GM21576 (cell line): Measurements from ENCODE around the gene SFXN5.

Experiments used
- ATAC-seq: cut with Tn5 transposase; IDR thresholded peaks from one replicate; pipeline ENCODE4 v1.9.1; 2021; ENCODE audit warnings: mild to moderate bottlenecking, moderate library complexity; ENCODE audit not compliant: unreplicated experiment

SFXN5 gene

DNA sequence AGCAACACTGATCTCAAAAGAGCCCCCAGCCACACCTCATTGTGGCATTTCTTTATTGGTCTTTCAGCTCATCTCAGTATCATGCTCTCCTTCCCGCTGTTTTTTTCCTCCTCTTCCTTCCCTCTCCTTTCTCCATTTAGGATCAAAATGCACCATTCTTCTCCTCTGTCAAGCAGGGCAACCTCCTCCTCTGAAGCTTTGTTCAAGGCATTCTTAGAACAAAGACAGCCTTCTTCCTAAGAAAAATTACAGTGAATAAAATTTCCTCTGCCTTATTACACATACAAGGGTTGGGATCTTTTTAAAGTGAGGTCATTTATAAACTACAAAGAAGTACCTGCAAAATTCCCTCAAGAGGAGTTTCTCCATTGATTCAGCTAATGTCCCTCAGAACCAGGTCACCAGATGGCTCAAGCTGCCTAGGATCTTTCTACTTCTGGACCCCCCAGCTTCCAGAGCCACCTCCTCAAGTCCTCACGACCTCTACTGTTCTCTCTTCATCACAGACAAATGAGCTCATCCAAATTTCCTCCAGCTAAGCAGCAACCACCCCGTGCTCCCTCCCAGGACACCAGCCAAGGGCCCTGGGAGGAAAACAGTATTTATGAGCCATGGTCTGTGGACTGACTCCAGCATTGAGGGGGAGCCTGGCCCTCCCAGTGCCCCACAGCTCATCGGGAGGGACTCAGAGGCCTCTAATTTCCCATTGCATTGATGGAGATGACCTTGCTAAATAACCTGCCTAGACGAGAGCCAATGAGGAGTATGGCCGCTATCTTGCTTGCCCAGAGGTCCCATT is 18.0 kb downstream of the SFXN5 start:
- ATAC-seq, result no peak

DNA sequence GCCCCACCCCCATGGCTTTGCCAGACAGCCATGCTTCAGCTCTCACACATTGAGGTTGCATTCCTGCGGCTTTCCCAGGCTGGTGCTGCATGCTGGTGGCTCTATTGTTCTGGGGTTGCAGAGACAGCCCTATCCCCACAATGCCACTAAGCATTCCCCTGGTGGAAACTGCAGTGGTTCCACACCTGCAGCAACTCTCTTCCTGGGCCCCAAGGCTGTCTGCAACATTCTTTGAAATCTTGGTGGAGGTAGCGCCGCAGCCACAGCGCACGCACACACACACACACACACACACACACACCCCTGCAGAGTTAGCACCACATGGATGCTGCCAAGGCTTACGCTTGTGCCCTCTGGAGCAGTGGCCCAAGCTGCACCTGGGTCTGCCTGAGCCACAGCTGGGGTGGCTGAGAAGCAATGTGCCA is 21.4 kb downstream of the SFXN5 start:
- no peak for ATAC-seq

DNA sequence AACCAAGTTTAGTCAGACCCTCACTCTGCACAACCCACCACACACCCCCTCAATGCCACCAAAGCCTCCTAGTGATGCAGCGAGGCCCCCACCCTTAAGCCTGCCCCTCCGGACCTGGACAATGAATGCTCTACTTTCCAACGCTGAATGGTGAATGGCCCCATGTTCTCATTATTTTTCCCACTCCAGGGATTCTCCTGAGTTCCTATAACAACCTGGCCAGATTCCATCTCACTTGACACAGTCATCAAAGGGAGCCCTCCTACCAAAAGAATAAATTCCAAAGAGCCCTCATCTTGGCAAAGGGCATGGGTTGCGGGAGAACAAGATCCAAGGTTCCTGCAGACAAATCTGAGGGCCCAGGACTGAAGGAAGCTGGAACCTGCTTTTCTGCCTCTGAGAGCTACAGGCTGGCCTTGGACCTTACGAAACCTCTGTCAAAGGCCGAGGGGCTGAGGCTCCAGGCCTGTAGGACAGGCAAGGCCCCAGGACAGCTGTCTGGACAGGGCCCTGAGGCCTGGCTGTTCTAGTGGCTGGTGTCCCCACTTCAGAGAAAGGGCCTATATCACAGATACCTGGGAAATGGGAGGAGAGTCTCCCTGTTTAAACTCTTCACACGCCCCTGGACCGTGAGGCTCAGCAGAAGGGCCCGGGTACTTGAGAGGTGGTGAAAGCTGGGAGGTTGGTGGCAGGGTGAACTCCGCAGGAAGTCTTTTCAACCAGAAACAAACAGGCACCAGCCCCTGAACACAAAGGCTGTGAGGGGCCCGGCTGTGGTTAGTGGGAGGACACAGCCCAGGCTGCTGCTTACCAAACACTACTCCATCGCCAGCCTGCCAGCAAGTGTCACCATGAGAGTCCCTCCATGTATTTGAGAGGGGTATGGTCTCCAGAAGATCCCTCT is 27.3 kb downstream of the SFXN5 start:
- no peak for ATAC-seq

DNA sequence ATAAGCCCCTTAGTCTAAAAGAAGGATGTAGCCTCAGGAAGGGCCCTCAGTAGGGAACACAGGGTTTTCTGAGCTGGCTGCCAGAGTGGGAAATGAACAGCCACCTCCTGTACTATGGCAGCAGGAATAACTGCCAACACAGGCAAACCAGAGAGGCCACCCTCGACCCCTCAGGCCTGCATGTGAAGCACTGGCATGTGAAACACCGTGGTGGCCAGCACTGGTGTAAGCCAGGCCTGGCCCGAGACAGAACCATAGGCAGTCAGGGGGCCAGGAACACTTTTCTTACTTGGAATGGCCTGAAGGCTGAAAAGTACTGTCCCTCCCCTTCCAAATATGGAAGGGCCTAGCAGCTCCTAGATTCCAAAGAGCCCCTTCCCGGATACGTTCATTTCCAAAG is 28.2 kb downstream of the SFXN5 start:
- no peak for ATAC-seq

DNA sequence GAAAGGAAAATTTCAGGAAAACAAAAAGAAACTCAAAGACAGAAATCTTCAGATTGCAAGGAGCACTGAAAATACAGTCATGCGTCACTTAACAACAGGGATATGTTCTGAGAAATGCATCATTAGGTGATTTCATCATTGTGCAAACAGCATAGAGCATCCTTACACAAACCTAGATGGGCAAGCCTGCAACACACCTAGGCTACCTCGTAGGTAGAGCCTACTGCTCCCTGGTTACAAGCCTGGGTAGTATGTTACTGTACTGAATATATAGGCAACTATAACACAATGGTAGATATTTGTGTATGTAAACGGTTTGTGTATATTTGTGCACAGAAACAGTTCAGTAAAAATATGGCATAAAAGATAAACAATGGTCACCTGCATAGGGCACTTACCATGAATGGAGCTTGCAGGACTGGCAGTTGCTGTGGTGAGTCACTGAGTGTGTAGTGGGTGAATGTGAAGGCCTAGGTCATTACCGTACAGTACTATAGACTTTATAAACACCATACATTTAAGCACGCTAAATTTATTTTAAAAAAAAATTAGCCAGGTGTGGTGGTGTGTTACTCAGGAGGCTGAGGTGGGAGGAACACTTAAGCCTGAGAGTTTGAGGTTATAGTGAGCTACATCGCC is 33.4 kb downstream of the SFXN5 start:
- ATAC-seq, result no peak

DNA sequence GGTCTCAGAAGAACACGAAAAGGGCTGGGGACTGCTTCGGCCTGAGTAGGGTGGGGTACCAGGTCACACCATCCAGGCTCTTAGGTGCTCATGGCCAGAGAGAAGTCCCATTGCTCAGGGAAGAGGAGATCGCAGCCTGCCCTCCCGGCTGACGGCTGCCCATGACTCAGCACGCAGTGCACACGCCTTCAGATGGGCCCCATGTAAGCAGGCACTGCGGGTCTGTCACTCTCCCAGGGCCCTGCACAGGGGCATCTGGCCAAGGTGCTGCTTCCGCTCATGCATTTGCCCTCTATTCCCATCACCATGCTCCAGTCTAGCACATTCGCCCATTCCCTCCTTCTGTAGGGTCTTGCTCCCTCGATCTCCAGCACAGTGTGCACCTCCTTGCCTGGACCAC is 34.7 kb downstream of the SFXN5 start:
- no peak for ATAC-seq

DNA sequence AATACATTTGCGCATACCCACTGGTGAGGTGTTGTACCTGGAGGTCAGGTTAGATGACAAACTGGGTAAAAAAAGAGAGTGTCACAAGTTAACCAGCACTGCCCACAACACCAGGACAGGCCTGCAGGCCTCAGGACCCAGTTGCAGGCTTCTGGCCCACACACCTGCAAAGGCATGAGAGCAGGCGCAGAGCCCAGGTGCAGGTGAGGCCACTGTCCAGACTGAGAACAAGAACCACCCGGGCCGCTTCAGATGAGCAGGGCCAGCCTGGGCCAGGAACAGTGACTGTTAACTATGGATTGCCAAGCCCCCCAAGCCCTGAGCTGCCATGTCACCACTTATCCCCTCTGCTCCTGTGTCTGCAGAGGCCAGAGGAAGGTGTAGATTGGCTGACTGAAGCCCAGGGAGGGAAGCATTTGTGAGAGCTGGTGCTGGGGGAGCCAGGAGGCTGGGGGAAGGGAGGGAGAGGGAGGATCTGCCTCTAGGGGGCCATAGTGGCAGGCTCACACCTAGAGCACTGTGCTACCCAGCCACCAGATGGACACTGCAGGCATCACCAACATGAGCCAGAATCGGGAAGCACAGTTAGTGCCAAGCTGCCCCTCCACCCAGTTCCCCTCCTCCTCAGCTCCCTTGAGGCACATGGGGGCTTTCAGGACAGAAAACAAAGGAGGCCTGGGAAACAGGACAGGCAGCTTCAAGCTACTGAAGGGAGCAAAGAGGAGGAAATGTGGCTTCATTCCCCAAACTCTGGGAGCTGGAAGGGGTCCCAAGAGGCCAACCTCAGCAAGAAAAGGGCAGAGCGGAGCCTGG is 35.4 kb downstream of the SFXN5 start:
- ATAC-seq, result no peak

DNA sequence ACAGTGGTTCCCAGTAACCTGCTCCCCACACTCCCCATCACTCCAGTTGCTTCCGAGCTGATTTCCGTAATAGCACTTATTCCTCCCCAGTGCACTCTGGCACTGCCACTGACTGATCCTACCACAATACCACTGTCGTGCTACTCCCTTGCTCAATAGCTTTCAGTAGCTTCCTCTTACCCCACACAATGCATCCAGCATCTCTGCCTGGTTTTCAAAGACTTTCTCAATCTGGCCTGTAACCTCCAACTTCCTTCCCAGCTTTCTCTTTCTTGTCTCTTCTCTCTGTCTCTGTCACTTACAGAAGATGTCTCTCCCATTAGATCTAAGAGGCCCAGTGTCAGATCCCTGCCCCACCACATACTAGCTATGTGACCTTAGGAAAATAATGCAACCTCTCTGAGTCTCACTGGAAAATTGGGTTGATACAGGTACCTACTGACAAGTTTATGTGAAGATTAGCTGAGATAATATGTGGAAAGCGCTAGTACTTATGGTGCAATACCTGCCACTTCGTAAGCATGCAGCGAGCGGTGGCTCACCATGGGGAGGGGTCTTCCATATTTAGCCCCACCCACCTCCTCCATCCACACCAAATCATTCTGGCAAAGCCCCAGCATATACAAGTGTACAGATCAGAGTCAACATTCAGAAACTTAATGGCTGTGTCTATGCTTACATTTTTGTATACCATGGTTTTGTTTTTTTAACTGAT is 36.7 kb downstream of the SFXN5 start:
- ATAC-seq, result no peak

DNA sequence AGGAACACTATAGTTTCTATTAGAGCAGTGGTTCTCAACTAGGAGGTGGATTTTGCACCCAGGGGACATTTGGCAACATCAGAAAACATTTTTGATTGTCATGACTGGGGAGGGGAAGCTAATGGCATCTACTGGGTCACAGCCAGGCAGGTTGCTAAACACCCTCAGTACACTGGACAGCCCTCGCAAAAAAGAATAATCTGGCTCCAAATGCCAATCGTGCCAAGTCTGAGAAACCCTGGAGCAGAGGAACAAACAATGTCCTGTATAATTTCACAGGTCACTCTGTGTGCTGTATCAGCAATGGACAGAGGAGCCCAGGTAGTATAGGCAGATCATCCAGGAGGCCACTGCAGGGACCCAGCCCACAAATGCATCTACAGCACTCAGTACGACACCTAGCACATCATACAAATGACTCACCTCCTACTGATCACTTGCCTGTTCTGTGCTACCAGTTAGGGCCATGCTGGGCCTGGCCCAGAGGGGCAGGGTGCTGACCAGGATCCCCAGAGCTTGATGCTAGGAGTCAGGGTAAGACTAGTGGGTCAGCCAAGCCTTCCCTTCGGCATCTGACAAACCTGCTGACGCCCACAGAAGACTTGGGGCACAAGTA is 37.6 kb downstream of the SFXN5 start:
- no peak for ATAC-seq

DNA sequence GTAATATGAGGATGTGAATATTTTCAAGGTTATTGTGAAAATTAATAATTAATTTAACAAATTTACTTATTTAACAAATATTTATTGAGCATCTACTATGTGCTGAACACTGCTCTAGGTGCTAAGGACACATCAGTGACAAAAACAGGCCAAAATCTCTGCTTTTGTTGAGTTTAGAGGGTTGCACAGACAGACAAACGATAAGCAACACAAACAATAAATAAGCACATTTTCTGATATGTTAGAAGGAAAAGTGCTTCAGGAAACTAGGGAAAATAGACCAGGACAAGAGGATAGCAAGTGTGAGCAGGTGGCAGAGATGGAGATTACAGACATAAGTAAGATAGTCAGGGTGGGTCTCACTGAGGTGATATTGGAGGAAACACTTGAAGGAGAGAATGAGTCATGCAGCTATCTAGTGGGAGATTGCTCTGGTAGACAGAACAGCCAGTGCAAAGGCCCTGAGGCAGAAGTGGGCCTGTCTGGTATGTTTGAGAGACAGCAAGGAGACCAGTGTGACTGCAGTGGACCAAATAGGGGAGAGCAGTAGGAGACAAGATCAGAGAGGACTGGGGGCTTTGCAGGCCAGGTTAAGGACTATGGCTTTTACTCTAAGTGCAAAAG is 38.3 kb downstream of the SFXN5 start:
- ATAC-seq, result no peak

DNA sequence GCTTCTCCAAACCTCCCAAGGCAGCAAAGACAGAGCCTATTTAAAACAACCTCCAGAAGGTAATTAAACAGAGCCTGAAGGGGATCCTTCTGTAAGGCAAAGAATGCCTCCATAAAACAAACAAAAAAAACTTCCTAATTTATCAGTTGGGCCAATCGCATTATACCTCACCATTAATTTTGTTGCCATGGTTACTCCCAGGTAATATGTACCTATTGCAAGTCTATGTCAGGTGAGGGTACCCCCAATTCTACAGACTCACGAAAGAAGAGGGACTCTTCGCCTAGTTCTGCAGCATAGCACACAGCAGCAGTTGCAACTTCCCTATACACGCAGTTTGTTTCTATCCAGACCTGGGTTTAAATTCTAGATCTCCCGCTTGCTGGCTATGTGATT is 38.8 kb downstream of the SFXN5 start:
- no peak for ATAC-seq

DNA sequence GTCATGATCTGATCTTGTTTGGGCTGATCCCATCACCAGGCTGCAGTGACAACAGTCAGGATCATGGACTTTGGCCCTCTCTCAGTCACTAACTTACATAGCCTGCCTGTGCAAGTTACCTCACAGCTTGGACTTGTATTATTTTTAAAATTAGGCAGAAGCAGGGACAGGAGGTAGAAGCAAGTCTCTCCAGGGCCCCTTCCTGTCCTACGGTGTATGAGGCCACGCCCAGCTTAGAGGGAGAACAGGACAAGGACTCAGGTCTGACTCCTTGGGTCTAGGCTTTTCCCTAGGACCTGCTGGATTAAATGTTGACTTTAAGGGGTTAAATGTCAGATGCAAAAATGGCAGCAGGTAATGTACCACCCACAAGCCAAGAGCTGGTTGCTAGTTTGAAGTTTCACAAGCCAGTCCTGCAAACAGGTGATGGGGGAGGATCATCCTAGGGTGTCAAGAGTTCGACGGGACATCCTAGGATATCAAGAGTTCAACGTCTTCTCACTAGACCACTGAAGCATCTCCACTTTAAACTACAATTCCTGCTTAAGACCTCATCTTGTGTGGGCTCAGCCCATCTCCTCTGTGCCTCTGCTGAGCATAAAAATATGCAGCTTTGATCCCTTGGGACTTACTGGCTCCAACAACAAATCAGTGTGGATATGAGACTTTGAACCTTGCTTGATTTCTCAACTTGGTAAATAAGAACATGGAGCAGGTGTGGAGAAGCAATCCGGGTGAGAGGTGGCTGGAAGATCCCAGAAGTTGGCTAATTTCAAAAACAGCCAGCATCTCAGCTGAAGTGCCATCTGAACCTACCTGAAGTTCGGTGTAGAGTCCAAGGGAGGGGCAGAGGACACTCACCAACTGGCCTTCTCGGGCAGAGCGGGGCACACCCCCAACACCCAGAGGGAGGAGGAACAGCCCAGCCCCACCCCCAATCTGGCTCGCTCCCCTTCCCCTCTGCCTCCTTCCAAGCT is 39.5 kb downstream of the SFXN5 start:
- no peak for ATAC-seq

DNA sequence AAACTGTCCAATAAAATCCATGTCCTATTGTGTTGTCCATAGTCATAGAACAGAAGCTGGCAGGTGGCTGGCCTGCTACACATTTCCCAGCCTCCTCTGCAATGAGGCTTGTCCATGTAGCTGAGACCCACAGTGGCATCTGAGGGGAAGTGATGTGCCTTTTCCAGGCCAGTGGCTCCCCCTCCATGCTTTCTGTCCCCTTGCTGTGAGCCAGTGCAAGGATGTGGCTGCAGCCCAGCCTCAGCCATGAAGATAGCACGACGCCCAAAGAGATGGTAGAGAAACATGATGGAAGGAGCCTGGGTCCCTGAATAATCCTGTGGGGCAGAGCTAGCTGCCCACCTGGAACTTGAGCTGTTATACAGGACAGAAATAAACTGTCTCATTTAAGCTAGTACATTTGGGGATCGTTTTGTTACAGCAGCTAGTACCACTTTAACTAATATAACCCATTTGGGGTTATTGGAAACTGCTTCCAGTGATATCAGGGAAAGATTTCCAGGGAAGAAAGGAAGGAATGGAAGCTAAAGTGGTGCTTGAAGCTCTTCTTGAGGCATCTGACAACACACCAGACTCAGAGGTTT is 40.3 kb downstream of the SFXN5 start:
- no peak for ATAC-seq

DNA sequence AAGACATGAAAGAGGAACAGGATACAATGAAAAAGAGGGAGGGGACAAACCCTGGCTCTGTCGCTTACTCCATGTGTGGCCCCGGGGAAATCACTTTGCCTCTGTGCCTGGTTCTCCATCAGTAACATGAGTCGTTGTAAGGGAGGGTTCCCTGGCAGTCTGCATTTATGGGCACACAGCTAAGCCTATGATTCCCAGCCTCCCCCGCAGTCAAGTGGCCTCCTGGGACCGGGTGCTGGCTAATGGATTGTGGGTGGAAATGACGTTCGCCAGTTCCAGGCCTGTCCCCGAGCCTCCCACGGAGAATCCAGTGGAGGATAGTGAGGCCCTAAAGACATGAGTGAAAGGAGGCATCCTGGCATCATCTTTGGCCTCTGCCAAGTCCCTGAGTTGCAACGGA is 42.7 kb downstream of the SFXN5 start:
- ATAC-seq, result no peak

DNA sequence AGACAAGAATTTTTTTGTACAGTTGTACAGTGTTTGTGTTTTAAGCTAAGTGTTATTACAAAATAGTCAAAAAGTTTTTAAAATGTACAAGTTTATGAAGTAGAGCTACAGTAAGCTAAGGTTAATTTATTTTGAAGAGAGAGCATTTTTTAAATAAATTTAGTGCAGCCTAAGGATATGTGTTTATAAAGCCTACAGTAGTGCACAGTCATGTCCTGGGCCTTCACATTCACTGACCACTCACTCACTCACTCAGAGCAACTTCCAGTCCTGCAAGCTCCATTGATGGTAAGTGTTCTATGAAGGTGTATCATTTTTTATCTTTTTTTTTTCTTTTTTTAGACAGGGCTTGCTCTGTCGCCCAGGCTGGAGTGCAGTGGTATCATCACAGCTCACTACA is 44.2 kb downstream of the SFXN5 start:
- ATAC-seq, result no peak

DNA sequence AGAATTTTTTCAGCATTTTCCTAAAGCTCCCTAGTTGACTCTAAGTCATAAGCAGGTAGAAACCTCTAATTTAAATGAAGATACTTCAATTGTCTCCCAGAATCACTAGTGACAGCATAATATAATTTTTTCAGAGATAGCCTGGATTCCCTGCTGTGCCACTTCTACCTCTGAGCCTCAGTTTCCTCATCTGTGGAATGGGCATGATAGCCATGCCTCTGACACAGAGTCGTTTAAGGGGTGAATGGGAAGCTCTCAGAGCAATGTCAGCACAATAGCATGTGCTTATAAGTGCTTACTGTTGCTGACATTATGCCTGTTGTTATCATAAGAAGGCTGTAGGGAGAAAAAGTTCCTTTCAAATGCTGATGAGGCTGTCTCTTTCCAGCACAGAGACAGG is 48.0 kb downstream of the SFXN5 start:
- ATAC-seq, result no peak

DNA sequence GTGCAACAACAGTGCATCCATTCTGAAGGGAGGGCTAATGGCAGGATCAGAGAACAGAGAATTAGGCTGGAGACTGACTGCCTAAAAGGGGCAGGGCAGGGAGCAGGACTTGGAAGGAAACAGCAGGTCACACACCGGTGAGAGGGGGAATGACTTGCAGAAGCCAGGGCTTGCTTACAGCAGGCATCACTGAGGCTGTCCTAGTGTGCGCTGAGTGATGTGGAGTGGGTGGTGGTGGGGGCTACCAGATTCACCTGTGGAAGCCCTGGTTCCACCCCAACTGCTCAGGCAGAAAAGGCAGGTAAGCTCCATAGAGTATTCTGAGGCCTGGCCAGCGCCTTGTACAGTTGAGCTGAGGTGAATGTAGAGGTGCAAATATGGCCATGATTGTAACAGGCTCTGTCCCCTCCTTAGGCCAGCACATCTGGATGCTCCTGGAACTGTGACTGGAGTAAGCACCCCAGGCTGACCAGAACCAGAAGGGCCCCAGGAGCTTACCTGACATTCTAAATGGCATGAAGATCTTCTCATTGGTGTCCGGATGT is 49.4 kb downstream of the SFXN5 start:
- no peak for ATAC-seq
